T follicular helper cell (primary cell): Measurements from ENCODE around the gene TJP3.

Experiments used
- DNase-seq: peaks from one replicate; pipeline ENCODE4 v3.0.0-alpha.2; 2020; ENCODE audit warnings: low read depth

Gene TJP3

GRCh38 chr19:3784607-3785450 lies 76.6 kb downstream of the TJP3 start:
- no peak for DNase-seq

DNA sequence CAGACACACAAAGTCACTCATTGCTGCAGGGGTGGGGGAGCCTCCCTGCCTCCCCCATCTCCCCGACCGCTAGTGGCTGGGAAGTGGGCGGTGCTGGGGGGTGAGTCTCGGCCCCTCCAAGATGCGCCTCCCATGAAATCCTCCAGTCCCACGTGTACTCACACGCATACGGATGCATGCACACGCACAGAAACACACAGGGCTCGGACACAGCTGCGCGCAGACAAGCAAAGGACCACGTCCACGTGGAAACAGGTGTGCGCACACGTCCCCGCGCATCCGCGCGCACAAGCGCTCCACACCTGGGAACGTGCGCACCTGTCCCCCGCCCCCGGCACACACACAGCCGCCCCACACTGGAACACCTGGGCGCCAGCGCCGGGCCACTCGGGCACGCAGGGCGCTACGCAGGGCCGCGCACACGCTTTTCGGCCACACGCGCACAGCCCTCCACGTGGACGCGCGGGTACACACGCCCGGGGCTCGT lies 77.3 kb downstream of the TJP3 start:
- DNase-seq, result no peak

DNA sequence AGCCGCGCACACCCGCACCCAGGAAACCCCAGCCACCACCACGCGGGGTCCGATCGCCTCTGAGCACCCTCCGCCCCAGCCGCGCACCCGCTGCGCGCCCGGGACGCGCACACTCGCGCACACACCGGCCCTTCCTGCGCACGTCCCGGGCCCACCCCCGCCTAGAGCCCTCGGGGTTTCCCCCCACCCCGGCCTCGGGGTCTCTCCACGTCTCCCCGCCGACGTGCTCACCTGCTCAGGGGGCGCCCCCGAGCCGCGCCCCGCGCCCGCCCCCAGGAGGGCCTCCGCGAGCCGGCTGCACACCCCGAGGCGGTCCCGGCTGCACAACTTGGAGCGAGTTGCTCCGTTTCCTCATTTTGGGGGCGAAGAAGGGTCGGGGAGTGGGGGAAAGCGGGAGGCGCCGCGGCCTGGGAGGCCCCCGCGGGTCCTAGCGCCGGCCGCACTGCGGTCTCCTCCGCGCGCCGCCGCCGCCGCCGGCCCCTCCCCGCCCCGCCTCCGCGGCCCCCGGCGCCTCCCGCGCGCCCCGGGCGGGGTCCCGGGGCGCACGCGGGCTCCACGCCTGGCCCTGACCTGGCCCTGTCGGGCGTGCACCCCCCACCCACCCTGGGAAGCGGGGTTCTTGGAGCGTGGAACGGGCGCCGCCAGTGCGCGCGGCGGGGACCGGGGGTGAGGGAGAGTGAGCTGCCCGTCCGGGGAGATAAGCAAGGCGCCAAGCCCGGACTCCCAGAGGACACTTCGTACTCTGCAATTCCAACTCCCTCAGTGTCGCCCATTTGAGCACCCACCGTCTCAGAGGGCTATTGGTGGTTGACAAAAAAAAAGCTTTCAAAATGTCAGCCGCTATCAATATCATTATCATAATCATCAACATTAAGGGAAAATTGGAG lies 78.0 kb downstream of the TJP3 start, which contains the start of gene MATK:
Gene MATK, minus strand, starts transcription at position 444 of the 887 bp plus-strand sequence. CDS start 1,246 bp downstream, outside the sequence.
- DNase-seq, result no peak

DNA sequence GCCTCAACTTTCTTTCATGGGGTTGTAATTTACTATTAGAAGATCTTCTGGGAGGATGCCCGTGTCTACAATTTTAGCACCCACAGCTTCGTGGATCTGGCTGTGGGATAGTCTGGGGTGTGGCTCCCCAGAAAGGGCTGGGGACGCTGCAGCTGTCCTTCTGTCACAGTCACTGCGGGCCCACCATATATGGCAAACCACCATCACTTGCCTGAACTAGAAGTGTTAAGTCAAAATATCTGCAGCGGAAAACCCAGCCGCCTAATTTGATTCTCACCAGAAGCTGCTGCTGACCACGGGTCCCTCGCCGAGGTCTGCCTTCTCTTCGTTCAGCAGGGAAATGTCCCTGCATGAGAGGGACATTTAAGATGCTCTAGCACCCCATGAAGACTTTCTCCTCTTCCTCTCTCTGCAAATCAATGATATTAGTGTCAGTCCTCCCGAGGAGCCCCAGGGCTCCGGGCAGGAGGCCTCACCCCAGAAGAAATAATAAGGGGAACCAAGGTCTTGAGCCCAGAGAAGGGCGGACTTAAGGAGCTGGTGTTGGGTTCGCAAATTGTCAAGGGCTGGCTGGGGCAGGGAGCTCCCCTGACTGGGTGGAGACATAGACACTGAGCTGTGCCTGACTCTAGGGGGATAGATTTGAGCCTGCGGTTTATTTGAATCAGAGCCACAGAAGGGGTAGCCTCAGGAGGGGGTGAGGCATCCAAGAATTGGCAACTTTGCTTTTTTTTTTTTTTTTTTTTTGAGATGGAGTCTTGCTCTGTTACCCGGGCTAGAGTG lies 81.0 kb downstream of the TJP3 start:
- DNase-seq, result no peak

DNA sequence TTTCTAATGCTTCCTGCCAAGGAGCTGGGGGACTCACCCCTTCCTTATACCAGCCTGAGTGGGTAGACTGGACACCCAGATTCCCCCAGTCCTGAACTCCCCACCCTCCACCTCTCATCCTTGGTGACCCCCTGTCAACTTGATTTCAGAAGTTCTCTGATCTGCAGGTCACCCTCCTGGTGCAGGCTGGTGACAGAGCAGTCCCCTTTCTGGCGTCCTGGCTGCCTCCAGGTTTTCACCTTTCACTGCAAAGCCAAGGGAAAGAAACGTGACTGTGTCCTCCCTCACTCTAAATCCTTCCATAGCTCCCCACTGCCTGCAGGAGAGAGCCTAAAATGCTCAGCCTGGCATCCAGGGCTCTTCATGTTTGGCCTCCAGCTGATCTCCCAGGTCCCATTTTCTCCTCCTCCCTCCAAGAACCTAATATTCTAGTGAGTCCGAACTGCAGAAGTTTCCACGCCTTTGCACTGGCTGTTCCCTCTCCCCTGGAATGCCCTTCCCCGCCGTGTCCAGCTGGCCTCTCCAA lies 82.1 kb downstream of the TJP3 start:
- DNase-seq, result no peak

DNA sequence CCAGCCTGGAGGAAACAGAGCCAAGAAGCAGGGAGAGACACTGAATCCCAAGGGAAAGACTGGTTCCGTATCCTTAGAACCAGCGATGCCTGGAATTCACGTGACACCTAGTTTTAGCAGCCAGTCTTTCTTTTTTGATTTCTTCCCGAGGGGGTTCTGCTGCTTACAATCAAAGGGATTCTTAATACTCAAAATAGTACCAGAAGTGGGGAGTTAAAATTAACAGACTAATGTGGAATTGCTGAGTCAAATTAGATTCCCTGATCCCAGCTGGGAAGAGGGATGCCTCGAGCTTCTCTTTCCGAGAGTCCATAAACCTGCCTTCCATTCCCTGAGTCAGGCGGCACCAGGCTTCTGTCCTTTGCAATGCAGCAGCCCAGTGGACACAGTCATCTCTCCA lies 82.8 kb downstream of the TJP3 start:
- DNase-seq, result no peak

- DNase-seq, result no peak
Observed at GRCh38 chr19:3792114-3792513, 83.9 kb downstream of the TJP3 start.

- no peak for DNase-seq
Observed at GRCh38 chr19:3793799-3794198, 85.6 kb downstream of the TJP3 start.

DNA sequence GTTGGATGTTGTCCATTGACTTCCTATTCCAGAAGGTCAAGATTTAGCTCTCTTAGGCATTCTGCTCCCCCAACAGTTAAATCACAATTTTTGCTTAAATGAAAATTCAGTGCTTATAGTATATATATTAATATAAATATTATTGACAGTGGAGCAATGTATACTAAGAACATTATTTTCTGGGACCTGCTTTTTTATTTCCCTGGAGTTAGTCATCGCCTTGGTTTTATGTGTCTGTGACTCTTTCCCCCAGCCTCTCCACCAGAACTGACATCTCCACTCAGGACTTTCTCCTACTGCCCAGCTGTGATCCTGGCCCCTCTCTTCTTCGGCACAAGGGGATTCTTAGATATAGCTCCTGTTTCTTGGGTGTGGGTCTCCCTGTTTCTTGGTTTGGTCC lies 88.2 kb downstream of the TJP3 start:
- DNase-seq, result no peak

DNA sequence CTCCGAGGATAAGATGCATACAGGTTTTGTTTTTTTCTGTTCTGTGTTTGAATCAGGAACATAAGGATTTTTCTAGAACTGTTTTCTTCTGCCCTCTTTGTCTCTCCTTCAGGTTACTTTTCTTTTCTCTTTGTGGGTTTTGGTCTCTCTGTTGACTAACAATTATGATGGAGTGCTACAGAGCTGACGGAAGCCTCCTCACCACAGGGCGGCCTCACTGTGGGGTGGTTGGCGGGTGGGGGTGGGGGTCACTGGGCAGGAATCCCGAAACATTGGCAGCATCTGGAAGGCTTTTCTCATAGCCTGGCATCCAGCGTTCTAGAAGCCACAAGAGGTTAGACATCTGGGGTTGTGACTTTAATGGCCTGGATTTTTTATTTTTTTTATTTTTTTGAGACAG lies 90.0 kb downstream of the TJP3 start:
- no peak for DNase-seq
